T-helper 1 cell treated with Interleukin-12 subunit alpha and Interleukin-12 subunit beta and Interleukin-4 antibody, amounts not matched to agents 30 ng/mL and 1 ng/mL, for 36 hours (primary cell): ENCODE data around the gene STARD8. TPM values are rescaled to one million over a fixed set of nuclear protein-coding genes. Genes with fewer than 3 reads are reported as not detected.
"Not testable (repeated sequence)": the region's sequence is repeated elsewhere in the genome, so short reads cannot be mapped to it uniquely, and the experiment has no call there.

Experiments used
- intact Hi-C: fragments of 100-400 bp; cut with micrococcal nuclease; formaldehyde crosslinking; loops from one replicate; pipeline ENCODE4 v1.15.1; 2024
- total RNA-seq: library from RNA; stranded (reverse); gene quantifications from 2 replicates; pipeline ENCODE4 v1.2.3, GENCODE V29; 2022

STARD8 gene, protein sequence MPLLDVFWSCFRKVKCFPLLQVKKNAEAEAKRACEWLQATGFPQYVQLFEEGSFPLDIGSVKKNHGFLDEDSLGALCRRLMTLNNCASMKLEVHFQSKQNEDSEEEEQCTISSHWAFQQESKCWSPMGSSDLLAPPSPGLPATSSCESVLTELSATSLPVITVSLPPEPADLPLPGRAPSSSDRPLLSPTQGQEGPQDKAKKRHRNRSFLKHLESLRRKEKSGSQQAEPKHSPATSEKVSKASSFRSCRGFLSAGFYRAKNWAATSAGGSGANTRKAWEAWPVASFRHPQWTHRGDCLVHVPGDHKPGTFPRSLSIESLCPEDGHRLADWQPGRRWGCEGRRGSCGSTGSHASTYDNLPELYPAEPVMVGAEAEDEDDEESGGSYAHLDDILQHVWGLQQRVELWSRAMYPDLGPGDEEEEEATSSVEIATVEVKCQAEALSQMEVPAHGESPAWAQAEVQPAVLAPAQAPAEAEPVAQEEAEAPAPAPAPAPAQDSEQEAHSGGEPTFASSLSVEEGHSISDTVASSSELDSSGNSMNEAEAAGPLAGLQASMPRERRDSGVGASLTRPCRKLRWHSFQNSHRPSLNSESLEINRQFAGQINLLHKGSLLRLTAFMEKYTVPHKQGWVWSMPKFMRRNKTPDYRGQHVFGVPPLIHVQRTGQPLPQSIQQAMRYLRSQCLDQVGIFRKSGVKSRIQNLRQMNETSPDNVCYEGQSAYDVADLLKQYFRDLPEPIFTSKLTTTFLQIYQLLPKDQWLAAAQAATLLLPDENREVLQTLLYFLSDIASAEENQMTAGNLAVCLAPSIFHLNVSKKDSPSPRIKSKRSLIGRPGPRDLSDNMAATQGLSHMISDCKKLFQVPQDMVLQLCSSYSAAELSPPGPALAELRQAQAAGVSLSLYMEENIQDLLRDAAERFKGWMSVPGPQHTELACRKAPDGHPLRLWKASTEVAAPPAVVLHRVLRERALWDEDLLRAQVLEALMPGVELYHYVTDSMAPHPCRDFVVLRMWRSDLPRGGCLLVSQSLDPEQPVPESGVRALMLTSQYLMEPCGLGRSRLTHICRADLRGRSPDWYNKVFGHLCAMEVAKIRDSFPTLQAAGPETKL
- total RNA-seq: 2.1 TPM in 2 replicates

DNA sequence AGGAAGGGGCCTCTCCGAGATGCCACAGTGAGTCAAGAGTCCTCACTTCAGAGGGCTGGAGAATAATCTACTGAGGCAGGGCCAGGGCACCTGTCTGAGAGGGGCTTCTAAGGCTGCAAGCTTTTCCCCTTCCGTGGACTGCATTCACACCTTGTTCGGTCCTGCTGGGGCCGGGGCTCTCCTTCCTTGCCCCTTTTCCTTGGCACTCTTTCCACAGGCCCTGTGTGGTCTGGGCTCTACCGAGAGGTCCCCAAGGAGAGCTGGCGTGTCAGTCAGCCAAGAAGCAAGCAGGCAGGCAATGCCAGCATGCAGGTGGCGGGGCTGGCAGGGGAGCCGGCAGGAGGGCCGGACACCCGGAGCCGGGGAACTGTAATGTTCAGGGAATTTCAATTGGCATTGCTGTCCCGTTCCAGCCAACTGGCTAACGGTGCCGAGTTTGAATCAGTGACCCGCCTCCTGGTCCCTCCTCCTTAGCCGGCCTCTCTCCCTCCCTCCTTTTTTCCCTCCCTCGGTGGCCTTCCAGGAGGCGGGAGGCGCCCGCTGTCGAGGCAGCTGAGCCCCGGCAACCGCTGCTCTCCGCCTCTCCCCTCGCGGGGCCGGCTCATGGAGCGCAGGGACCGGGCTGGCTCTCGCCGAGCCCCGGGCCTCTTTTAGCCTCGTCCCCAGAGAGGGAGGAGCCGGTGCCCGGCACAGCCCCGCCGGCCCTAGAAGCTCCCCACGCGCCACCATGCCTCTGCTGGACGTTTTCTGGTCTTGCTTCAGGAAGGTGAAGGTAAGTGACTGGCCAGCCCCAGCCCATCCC, at the start of gene STARD8:
STARD8 (plus strand) TSS at position 511 of the 802 bp plus-strand sequence; CDS start at position 728, 217 bp downstream.
- intact Hi-C loops: no loop called here

DNA sequence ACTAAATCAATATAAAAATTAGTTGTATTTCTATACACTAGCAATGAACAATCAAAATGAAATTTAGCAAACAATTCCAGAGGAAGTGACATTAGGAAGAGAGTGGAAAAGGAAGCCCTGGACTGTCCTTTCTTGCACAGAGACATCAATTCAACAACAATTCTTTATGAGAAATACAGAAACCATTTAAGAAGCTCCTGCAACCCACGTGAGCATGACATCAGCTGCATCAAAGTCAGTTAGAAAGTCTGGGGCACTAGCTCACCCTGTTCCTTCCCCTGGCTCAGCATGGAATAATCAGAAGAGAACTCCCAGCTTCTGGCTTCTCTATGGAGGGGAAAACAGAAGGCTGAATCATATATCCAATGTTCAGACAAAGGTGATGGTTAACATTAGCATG, 48.6 kb upstream of the STARD8 start:
- intact Hi-C loops: loop anchor here (1.0 kb wide), 1 partner anchor 112 kb away; no protein-coding TSS in a partner anchor

DNA sequence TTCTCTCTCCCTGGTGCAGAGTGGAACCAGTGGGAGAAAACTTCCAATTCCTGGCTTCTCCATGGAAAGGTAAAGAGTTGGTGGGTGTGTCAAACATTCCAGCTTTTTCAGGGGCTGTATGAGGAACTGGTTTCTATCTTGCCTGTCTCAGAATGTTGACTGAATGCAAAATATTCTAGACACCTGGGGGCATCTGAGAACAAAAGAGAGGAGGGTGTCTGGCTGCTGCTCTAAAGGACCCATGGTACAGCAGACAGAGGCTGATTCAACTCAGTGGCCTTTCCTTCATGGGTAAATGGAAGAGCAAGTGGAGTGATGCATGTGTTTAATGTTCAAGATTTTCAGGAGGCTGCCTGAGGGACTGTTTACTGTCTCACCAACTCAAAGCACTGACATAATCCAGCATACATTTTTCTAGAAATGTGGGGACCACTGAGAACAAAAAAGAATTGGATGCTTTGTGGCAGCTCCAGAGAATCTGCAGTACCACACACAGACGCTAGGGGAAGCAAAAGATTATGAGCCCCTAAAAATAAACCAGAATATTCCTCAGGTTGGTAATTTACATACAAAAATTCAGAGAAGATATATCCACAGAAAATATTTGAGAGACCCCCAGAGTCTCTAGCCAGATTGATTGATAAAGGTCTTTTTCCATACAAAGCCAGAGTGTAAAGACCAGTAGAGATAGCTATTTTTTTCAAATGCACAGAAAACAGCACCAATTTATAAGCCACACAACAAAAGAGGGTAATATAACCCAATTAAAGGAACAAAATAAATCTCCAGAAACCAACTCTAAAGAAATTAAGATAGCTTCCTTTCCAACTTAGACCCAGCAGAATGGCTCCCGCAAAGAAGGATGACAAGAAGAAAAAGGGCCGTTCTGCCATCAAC, 48.0 kb upstream of the STARD8 start:
- intact Hi-C loops: loop anchor here (1.0 kb wide), 1 partner anchor 112 kb away; no protein-coding TSS in a partner anchor

DNA sequence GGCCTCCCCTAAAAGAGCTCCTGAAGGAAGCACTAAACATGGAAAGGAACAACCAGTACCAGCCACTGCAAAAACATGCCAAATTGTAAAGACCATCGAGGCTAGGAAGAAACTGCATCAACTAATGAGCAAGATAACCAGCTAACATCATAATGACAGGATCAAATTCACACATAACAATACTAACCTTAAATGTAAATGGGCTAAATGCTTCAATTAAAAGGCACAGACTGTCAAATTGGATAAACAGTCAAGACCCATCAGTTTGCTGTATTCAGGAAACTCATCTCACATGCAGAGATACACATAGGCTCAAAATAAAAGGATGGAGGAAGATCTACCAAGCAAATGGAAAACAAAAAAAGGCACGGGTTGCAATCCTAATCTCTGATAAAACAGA, 43.2 kb upstream of the STARD8 start:
- intact Hi-C loops: not testable (repeated sequence)

DNA sequence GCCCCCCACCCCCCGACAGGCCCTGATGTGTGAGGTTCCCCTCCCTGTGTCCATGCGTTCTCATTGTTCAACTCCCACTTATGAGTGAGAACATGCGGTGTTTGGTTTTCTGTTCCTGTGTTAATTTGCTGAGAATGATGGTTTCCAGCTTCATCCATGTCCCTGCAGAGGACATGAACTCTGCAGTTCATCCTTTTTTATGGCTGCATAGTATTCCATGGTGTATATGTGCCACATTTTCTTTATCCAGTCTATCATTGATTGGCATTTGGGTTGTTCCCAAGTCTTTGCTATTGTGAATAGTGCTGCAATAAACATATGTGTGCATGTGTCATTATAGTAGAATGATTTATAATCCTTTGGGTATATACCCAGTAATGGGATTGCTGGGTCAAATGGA, 32.7 kb upstream of the STARD8 start:
- intact Hi-C loops: not testable (repeated sequence)

DNA sequence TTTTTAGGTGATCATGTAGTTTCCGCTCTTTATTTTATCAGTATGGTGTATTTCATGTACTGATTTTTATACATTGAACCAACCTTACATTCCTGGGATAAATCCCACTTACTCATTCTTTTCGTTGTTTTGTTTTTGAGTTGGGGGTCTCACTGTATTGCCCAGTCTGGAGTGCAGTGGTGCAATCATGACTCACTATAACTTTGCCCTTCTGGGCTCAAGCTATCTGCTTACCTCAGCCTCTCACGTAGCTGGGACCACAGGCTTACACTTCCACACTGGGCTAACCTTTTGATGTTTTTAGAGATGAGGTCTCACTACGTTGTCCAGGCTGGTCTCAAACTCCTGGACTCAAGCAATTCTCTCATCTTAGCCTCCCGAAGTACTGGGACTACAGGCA, 19.5 kb upstream of the STARD8 start:
- intact Hi-C loops: no loop called here

DNA sequence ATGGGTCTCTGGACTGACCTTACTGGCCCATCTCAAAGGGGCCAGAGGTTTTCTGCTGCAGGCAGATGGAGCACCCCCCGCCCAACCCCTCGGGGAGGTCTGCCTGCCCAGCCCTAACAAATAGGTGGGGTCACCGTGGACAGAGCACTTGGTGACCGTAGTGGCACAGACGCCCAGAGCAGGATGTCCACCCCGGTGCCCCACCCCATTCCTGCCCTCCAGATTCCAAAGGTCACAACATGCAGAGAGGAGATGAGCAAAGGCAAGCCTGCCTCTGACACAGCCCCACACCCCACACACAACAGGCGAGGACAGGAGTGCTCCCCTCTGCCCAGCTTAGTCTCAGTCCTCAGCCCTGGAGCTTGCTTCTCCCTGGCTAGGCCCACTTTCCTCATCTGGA, 17.5 kb upstream of the STARD8 start:
- intact Hi-C loops: not testable (repeated sequence)

DNA sequence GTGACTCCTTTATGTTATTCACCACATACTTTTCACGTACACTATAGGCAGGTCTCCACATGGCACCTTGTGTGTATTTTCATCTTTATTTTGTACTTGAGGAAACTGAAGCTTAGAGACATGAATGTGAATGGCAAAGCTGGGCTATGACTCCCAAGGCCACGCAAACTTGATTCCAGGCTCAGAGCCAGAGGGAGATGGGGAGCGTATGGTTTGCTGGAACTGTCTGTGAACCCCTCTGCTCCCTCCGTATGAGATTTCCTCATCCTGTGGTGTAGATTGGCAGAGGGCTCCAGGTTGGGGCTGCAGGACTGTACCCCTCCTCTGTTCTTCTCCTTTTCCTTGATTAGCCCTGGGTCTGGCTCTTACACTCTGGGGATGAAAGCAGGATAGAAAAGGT, 16.1 kb upstream of the STARD8 start:
- intact Hi-C loops: no loop called here

DNA sequence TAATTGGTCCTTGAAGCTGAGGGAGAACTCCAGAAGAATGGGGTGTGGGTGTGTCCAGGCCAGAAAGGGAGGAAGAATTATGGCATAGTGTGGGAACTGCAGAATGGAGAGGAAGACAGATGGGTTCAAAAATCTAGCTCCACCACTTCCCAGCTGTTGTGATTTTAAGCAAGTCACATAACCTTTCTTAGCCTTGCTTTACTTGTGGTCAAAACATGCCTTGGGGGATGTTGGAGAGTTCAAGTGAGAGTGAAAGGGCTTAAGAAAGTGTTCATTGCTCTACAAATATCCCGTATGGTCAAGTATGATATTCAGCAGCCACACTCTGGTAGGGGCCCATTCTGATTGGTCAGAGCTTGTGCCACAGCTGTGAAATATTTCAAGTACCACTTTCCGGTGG, 15.0 kb upstream of the STARD8 start:
- intact Hi-C loops: no loop called here

DNA sequence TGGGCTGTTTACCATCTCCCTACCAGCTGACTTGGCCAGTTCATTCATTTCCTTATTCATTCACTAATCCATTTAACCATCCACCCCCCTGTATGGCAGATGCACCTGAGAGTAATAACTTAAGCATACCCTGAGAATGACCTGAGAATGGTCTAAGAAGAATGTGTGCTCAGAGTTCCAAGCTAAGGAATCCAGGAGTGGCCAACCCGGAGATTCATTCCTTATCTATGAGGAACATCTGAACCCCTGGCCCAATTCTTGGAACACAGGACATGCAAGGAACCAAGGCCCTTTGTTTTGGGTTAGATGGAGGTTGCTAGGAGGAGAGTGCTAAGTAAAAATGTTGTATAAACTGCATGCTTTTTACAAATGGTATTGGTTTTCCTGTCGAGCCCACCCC, 13.5 kb upstream of the STARD8 start:
- intact Hi-C loops: no loop called here

DNA sequence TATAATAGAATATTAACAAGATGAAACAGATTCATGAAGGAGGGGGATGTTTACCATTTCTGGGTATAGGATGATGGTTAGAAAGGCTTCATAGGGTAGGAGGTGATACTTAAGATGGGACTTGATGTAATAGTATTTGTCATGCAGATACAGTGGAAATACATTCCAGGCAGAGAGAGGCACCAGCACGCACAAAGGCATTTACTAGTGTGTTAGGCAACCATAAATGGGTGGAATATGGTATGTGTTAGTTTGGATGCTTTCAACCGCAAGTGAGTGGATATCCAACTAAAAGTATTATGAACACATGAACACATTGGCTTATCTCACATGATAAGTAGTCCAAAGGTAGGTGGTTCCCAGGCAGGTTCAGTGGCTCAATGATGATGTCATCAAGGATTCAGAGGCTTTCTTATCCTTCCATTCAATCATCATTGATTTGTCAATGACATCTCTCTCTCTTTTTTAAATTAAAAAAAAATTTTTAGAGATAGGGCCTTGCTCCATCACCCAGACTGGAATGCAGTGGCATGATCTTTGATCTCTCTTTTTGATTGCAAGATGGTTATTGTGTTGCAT, 12.7 kb upstream of the STARD8 start:
- intact Hi-C loops: no loop called here

DNA sequence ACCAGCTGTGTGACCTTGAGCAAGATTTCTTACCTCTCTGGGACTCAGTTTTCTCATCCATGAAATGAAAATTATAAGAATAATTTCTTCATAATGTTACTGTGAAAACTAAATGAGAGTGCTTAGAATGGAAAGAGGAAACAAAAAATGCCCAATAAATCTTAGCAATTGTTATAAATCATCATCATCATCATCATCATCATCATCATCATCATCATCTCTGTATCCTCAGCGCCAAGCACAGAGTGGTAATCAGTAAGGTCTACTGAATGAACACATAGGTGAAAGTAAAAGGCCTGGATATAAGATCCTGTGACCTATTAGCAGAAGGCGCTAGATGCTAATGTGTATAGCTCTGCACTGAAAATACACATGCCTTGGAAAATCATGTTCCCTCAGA, 6.8 kb upstream of the STARD8 start:
- intact Hi-C loops: no loop called here

DNA sequence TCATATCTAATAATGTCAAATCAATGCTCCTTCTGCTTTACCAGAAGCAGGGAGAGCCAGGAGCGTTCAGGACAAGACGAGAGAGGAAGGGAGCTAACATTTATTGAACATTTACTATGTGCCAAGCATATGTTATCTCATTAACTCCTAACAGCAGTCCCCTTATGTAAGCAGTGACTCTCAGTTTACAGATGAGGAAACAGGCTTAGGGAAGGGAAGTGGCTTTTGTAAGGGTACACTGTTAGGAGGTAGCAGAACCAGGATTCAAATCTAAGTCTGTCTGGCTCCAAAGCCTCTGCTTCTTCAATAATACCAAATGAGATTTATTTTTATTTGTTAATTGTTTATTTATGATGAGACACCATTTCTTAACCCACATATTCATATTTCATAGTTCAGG, 2.6 kb upstream of the STARD8 start:
- intact Hi-C loops: no loop called here

DNA sequence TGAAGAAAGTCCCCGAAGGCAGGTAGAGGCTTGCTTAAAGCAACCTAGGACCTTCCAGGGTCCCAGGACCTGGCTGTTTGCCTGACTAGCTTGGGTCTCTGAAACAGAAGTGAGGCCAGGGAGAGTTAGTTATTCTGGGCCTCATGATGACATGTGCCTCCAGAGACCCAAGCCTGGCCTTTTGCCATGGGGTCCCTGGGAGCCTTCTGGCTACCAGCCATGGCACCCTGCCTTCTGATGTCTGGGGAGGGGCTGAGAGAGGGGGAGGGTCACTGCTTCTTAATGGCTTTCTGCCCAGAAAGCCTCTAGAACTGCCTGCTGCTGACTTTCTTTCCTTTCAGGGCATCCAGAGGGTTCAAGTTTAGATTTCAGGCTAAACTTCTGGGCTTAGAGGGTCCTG, 1.0 kb upstream of the STARD8 start:
- intact Hi-C loops: no loop called here

DNA sequence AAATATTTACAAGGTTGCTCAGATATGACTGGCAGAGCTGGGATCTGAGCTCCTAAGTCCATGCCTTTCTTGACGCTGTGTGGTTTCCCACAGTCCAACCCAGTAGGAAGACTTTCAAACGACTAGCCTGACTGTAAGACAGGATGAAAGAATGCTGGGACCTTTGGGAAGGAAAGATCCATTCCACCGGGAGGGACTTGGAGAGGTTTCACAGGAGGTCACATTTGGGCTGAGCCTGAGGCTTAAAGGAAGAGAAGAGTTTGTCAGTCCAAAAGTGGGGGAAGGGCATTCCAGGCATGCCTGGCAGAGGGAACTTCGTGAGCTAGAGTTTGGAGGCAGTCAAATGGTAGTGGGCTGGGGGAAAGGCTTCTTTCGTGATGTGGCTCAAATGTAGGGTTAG, 1.5 kb downstream of the STARD8 start:
- intact Hi-C loops: no loop called here

DNA sequence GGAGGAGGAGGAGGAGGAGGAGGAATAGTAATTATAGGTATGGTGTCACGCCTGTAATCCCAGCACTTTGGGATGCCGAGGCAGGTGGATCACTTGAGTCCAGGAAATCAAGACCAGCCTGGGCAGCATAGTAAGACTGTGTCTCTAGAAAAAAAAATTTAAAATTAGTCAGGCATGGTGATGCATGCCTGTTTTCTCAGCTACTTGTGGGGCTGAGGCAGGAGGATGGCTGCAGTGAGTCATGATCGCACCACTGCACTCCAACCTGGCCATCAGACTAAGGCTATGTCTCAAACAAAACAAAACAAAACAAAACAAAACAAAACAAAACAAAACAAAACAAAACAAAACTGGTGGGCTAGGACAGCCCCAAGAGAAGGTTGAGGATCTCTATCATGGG, 3.0 kb downstream of the STARD8 start:
- intact Hi-C loops: no loop called here

DNA sequence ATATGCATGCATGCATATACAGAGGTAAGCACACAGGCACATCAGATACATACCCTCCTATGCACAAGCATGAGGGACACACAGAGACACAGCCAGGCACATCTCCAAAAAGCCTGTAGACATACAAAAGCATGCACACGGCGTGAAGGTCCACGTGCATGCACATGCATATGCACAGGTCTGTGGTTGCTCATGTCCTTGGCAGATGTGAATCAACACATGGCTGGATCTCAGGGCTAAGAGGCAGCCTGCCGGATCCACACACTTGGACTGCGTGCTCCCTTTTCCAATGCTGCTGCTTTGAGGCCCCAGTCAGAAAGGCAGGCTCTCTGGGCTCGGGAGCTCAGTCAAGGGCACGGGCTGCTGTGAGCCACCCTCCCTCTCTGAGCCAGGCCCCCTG, 3.6 kb downstream of the STARD8 start:
- intact Hi-C loops: no loop called here

DNA sequence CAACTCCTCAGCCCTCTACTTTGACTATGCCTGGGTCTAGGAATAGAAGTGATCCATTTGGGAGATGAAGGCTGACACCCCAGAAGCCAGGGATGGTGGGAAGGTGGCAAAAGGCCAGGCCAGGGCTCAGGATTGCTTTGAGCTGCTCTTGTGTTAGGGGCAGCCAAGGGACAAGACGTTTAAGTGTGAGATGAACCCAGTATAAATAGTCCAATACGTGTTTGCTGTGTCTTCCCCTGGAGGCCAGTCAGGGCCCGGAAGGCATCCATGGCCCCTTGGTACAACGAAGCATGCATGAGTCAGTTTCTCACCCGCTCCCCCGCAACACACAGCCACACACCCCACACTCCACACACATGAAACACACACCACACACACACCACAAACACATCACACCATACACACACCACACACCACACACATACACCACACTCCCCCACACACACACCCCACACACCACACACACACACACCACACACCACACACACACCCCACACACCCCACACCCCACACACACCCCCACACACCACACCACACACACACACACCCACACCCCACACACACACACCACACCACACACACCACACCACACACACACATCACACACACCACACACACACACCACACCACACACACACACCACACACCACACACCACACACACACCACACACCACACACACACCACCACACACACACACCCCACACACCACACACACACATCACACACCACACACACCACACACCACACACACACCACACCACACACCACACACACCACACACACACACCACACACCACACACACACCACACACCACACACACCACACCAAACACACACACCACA, 5.1 kb downstream of the STARD8 start:
- intact Hi-C loops: no loop called here

DNA sequence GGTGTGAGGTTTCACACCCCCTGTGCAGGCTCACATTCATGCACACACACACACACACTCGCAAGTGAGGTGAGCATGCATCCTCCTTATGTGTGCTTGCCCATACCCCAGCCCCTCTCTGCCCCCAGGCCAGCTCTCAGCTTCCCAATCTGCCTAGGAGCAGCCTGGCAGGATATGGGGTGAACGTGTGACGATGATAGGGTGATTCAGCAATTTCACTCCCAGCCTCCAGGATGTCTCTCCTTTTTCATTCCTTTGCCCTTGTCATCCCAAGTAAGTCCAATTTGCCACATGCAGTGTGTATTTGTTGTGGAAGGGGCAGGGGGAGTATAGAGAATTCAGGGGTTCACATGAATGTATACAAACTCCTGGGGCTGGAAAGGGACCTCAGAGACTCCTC, 7.2 kb downstream of the STARD8 start:
- intact Hi-C loops: no loop called here
